Vagina (tissue), 2 donors: ENCODE data around the gene SELENON.

Experiments
- POLR2A ChIP-seq, 2 donors: fragments of 450-650 bp; IDR thresholded peaks; one replicate each; pipeline ENCODE4 v1.6.1; 2017; ENCODE audit warnings: antibody characterized with exemption in 2 of 2, mild to moderate bottlenecking in 2 of 2, moderate library complexity in 2 of 2
- TF ChIP-seq, protein P1 (sequence below), 3 experiments: fragments of 450-650 bp in 2 of 3; fragments of 200-600 bp in 1 of 3; sonication (generic) in 1 of 3; IDR thresholded peaks; one replicate each; pipeline ENCODE4 v1.5.1; 2017 to 2019; ENCODE audit warnings: antibody characterized with exemption in 3 of 3, mild to moderate bottlenecking in 2 of 3, moderate library complexity in 2 of 3

DNA sequence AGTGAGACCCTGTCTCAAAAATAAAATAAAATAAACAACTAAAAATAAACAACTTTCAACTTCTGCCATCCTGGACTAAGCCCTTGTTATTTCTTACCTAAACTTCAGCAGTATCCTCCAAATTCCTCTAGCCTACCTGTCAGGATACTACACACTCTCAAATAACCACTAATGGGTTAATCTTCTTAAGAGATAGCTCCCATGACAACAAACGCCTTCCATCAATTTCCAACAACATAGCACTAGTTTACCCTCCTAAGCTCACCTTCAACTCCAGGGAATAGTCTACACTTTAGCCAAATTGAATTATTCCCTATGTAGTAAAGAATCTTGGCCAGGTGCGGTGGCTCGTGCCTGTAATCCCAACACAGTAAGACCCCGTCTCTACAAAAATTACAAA, 47.9 kb downstream of the SELENON start:
- TF ChIP-seq, protein P1, sequence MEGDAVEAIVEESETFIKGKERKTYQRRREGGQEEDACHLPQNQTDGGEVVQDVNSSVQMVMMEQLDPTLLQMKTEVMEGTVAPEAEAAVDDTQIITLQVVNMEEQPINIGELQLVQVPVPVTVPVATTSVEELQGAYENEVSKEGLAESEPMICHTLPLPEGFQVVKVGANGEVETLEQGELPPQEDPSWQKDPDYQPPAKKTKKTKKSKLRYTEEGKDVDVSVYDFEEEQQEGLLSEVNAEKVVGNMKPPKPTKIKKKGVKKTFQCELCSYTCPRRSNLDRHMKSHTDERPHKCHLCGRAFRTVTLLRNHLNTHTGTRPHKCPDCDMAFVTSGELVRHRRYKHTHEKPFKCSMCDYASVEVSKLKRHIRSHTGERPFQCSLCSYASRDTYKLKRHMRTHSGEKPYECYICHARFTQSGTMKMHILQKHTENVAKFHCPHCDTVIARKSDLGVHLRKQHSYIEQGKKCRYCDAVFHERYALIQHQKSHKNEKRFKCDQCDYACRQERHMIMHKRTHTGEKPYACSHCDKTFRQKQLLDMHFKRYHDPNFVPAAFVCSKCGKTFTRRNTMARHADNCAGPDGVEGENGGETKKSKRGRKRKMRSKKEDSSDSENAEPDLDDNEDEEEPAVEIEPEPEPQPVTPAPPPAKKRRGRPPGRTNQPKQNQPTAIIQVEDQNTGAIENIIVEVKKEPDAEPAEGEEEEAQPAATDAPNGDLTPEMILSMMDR (IDR thresholded peaks at IDR 0.05): no peak
- TF ChIP-seq POLR2A (IDR thresholded peaks at IDR 0.05): no peak
